Vagina (tissue), 2 donors: ENCODE measurements around the gene TGFBR2. TPM values are rescaled to one million over a fixed set of nuclear protein-coding genes. Genes with fewer than 3 reads are reported as not detected.

Experiments used
- DNase-seq, 2 donors: peaks; one replicate each; pipeline ENCODE4 v3.0.0-alpha.2; 2017; ENCODE audit errors: extremely low spot score in 2 of 2
- H3K27ac ChIP-seq: fragments of 200-600 bp; sonication (generic); one replicate; pipeline ENCODE4 v1.5.1; 2019
- H3K27me3 ChIP-seq: fragments of 200-600 bp; sonication (generic); one replicate; pipeline ENCODE4 v1.5.1; 2019
- H3K36me3 ChIP-seq, 2 donors: fragments of 200-600 bp; sonication (generic); one replicate each; pipeline ENCODE4 v1.5.1; 2017 to 2019
- H3K4me1 ChIP-seq: fragments of 200-600 bp; sonication (generic); one replicate; pipeline ENCODE4 v1.5.1; 2019
- H3K4me3 ChIP-seq, 2 donors: fragments of 200-600 bp; sonication (generic); 1 replicate in 1 of 2; 2 replicates in 1 of 2; pipeline ENCODE4 v1.5.1; 2016 to 2019
- H3K9me3 ChIP-seq: fragments of 200-600 bp; sonication (generic); one replicate; pipeline ENCODE4 v1.5.1; 2019
- CTCF ChIP-seq, 3 experiments: fragments of 450-650 bp in 2 of 3; fragments of 200-600 bp in 1 of 3; sonication (generic) in 1 of 3; IDR thresholded peaks; one replicate each; pipeline ENCODE4 v1.5.1; 2017 to 2019; ENCODE audit warnings: antibody characterized with exemption in 3 of 3, mild to moderate bottlenecking in 2 of 3, moderate library complexity in 2 of 3
- POLR2A ChIP-seq, 2 donors: fragments of 450-650 bp; IDR thresholded peaks; one replicate each; pipeline ENCODE4 v1.6.1; 2017; ENCODE audit warnings: antibody characterized with exemption in 2 of 2, mild to moderate bottlenecking in 2 of 2, moderate library complexity in 2 of 2
- POLR2AphosphoS5 ChIP-seq, 2 donors: sonication (generic); formaldehyde crosslinking; IDR thresholded peaks; one replicate each; pipeline ENCODE4 v1.9.0; 2017; ENCODE audit warnings: antibody characterized with exemption in 2 of 2, mild to moderate bottlenecking in 2 of 2, low read depth in 1 of 2; ENCODE audit not compliant: insufficient read depth in 1 of 2
- intact Hi-C: fragments of 100-400 bp; cut with DNase I; formaldehyde crosslinking; loops from one replicate; pipeline ENCODE4 v1.15.1; 2023
- total RNA-seq: library from RNA; depleted of rRNA; stranded (reverse); fragments of >200 nt; gene quantifications from one replicate; pipeline ENCODE4 v1.2.3, GENCODE V29; 2016

The TGFBR2 gene
- total RNA-seq, 1 donor from 2014 or later = 176 TPM

GRCh38 chr3:30576946-30577345 lies 29.5 kb upstream of the TGFBR2 start:
- DNase-seq = no peak
- no peaks in the 10 kb centered on the region for H3K36me3 ChIP-seq
- TF ChIP-seq POLR2AphosphoS5 (IDR thresholded peaks at IDR 0.05; ENCODE audit: insufficient read depth in 1 of 2, low read depth in 1 of 2) (no peak), POLR2A (IDR thresholded peaks at IDR 0.05) (no peak), CTCF (IDR thresholded peaks at IDR 0.05) (no peak)
- H3K9me3 ChIP-seq = no peaks in the 10 kb centered on the region
- no peak overlapping the region for H3K4me3 ChIP-seq
- H3K4me1 ChIP-seq = peaks cover 5% of the 10 kb centered on the region
- no peak overlapping the region for H3K27ac ChIP-seq
- H3K27me3 ChIP-seq = no peaks in the 10 kb centered on the region
- intact Hi-C loops = no loop called here

DNA sequence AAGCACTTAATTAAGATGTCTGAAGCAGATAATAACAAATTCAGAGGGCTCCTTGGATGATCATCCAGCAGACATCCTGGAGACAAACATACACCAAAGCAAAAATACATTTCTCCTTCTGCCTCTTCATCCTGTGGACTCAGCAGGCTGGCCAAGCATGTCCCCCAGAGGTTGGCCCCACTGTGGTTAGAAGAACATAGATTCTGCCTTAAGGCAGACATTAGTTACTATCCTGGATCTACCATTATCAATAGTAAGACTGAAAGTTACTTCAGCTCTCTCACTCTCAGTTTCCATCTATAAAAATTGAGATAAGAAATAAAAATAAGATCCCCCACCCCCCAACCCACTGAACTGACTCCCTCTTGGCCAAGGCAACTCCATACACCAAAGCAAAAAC lies 28.6 kb upstream of the TGFBR2 start:
- H3K27me3 ChIP-seq = no peaks in the 10 kb centered on the region
- intact Hi-C loops = no loop called here
- H3K4me1 ChIP-seq = peaks cover 5% of the 10 kb centered on the region
- no peak for DNase-seq
- H3K27ac ChIP-seq = peak overlapping the region; percentile 59
- H3K9me3 ChIP-seq = no peaks in the 10 kb centered on the region
- no peak overlapping the region for H3K4me3 ChIP-seq
- no peak for TF ChIP-seq POLR2AphosphoS5 (IDR thresholded peaks at IDR 0.05; ENCODE audit: insufficient read depth in 1 of 2, low read depth in 1 of 2)
- no peak for TF ChIP-seq CTCF (IDR thresholded peaks at IDR 0.05)
- H3K36me3 ChIP-seq = no peaks in the 10 kb centered on the region

- H3K36me3 ChIP-seq = no peaks in the 10 kb centered on the region
- no peak overlapping the region for H3K4me3 ChIP-seq
- peak overlapping the region; percentile 52 for H3K27ac ChIP-seq
- H3K4me1 ChIP-seq = peaks cover 5% of the 10 kb centered on the region
- H3K27me3 ChIP-seq = no peaks in the 10 kb centered on the region
- TF ChIP-seq POLR2AphosphoS5 (IDR thresholded peaks at IDR 0.05; ENCODE audit: insufficient read depth in 1 of 2, low read depth in 1 of 2) (peak in 1 of 2 donors; percentile 31), CTCF (IDR thresholded peaks at IDR 0.05) (no peak)
- H3K9me3 ChIP-seq = no peaks in the 10 kb centered on the region
- intact Hi-C loops = no loop called here
- DNase-seq = peak in 1 of 2 donors; percentile 94
These were observed 27.9 kb upstream of the TGFBR2 start for GRCh38 chr3:30578479-30578878.

GRCh38 chr3:30578986-30579579 lies 27.3 kb upstream of the TGFBR2 start:
- H3K9me3 ChIP-seq = no peaks in the 10 kb centered on the region
- no peak overlapping the region for H3K4me3 ChIP-seq
- H3K4me1 ChIP-seq = peaks cover 5% of the 10 kb centered on the region
- peak overlapping the region; percentile 52 for H3K27ac ChIP-seq
- DNase-seq = no peak
- no peaks in the 10 kb centered on the region for H3K27me3 ChIP-seq
- no peaks in the 10 kb centered on the region for H3K36me3 ChIP-seq
- intact Hi-C loops = no loop called here
- TF ChIP-seq POLR2AphosphoS5 (IDR thresholded peaks at IDR 0.05; ENCODE audit: insufficient read depth in 1 of 2, low read depth in 1 of 2) (no peak), POLR2A (IDR thresholded peaks at IDR 0.05) (no peak), CTCF (IDR thresholded peaks at IDR 0.05) (no peak)

- TF ChIP-seq CTCF (IDR thresholded peaks at IDR 0.05) (no peak), POLR2AphosphoS5 (IDR thresholded peaks at IDR 0.05; ENCODE audit: insufficient read depth in 1 of 2, low read depth in 1 of 2) (no peak), POLR2A (IDR thresholded peaks at IDR 0.05) (no peak)
- Histone ChIP-seq H3K9me3 (no peaks in the 10 kb centered on the region), H3K36me3 (no peaks in the 10 kb centered on the region), H3K4me1 (peaks cover 5% of the 10 kb centered on the region), H3K27me3 (no peaks in the 10 kb centered on the region), H3K4me3 (no peak overlapping the region), H3K27ac (no peak overlapping the region)
- intact Hi-C loops = no loop called here
- DNase-seq = no peak
These were observed 25.3 kb upstream of the TGFBR2 start for GRCh38 chr3:30581067-30581585.
